ENCODE measurements around the gene ING5. TPM values are rescaled to one million over a fixed set of nuclear protein-coding genes. Genes with fewer than 3 reads are reported as not detected.
A peak's percentile ranks its signal among the peaks of the same experiment; 100 is the strongest.

ING5 gene
- 30.2 and 32.1 TPM in 2 replicates for total RNA-seq (2014; rRNA removed)
- Bru-seq, nascent RNA = percentile 68 among the genes with signal in this experiment
- percentile 87 among the genes with signal in this experiment for BruChase-seq, experiment 1, labeled RNA remaining after a 6-hour chase
- BruChase-seq, experiment 2, labeled RNA remaining after a 2-hour chase = percentile 84 among the genes with signal in this experiment
- long read RNA-seq, full-length matches to known transcripts = 8 of 55 reads
- long read RNA-seq, partial matches to known transcripts = 11 of 55 reads
- long read RNA-seq, other reads (novel, unspliced or antisense) = 36 of 55 reads

- intact Hi-C loops (cut with micrococcal nuclease) = loop anchor here (2.0 kb wide), 3 partner anchors 15 to 37 kb away; partner anchors contain the start of gene DTYMK
- BruUV-seq (replicated peaks) = no TSS peak
- no peaks in the 10 kb centered on the region for H3K9me2 ChIP-seq (replicated peaks; ENCODE audit: low read length)
- H3K27me3 ChIP-seq (ENCODE audit: low read length) = no peaks in the 10 kb centered on the region
- DNase-seq = peak; percentile 89
- no peaks in the 10 kb centered on the region for H3K9me3 ChIP-seq (ENCODE audit: low read length)
- peaks cover 5% of the 10 kb centered on the region; the same call in 1 of the 2 replicates for H3K4me1 ChIP-seq (ENCODE audit: insufficient read depth, low read length)
- H3K79me2 ChIP-seq (ENCODE audit: low read length) = peaks cover 20% of the 10 kb centered on the region
- ChIA-PET CTCF (no interaction called here), POLR2A (ENCODE audit: unreplicated experiment) (interaction anchor here (1.1 kb wide), 1 partner anchor 15 kb away, joined by 3 read pairs; the partner anchor contains the start of gene DTYMK)
- peaks cover 11% of the 10 kb centered on the region for H3K36me3 ChIP-seq (ENCODE audit: low read depth, low read length)
- H3K4me2 ChIP-seq (ENCODE audit: low read length) = peak within 1 kb of the TSS; percentile 92
- no peaks in the 10 kb centered on the region for H4K20me1 ChIP-seq (ENCODE audit: low read length)
- peak within 1 kb of the TSS; percentile 89 for H3K27ac ChIP-seq (ENCODE audit: low read length)
- no peaks in the 10 kb centered on the region for H3F3A ChIP-seq (ENCODE audit: low read length, unreplicated experiment)
- peak within 1 kb of the TSS; percentile 97 for H3K9ac ChIP-seq (ENCODE audit: low read length)
- peak; percentile 68 for ATAC-seq
- H2AFZ ChIP-seq (ENCODE audit: low read length) = peak within 1 kb of the TSS; percentile 57
- TF ChIP-seq CTCF (conservative IDR thresholded peaks at IDR 0.05; ENCODE audit: low read depth, low read length) (no peak), EZH2phosphoT487 (IDR thresholded peaks at IDR 0.05; ENCODE audit: borderline replicate concordance, low read length) (peak; percentile 66), EZH2 (IDR thresholded peaks at IDR 0.05; ENCODE audit: low read length, unreplicated experiment) (no peak)
- peak within 1 kb of the TSS; percentile 78 for H3K4me3 ChIP-seq (ENCODE audit: low read length)
Measured at GRCh38 chr2:241701399-241702154, at the start of gene ING5. Gene ING5 (plus strand): TSS chr2:241702039. CDS start chr2:241702066, 27 bp downstream.

- Histone ChIP-seq H3K79me2 (ENCODE audit: low read length) (peaks cover 35% of the 10 kb centered on the region), H3K4me2 (ENCODE audit: low read length) (no peak overlapping the region), H3K4me3 (ENCODE audit: low read length) (no peak overlapping the region), H3K4me1 (ENCODE audit: insufficient read depth, low read length) (no peaks in the 10 kb centered on the region), H3K9me3 (ENCODE audit: low read length) (no peaks in the 10 kb centered on the region), H2AFZ (ENCODE audit: low read length) (no peak overlapping the region), H3K27ac (ENCODE audit: low read length) (no peak overlapping the region), H3K27me3 (ENCODE audit: low read length) (no peaks in the 10 kb centered on the region), H3K36me3 (ENCODE audit: low read depth, low read length) (peaks cover 17% of the 10 kb centered on the region), H4K20me1 (ENCODE audit: low read length) (no peaks in the 10 kb centered on the region; the same call in 1 of the 2 replicates), H3F3A (ENCODE audit: low read length, unreplicated experiment) (no peaks in the 10 kb centered on the region), H3K9me2 (replicated peaks; ENCODE audit: low read length) (no peaks in the 10 kb centered on the region), H3K9ac (ENCODE audit: low read length) (no peak overlapping the region)
- CTCF ChIA-PET = no interaction called here
- ATAC-seq = no peak
- no peak for DNase-seq
- POLR2A ChIA-PET (ENCODE audit: unreplicated experiment) = no interaction called here
- intact Hi-C loops (cut with micrococcal nuclease) = no loop called here
- TF ChIP-seq CTCF (conservative IDR thresholded peaks at IDR 0.05; ENCODE audit: low read depth, low read length) = no peak
- TF ChIP-seq EZH2 (IDR thresholded peaks at IDR 0.05; ENCODE audit: low read length, unreplicated experiment) = no peak
- no peak for TF ChIP-seq EZH2phosphoT487 (IDR thresholded peaks at IDR 0.05; ENCODE audit: borderline replicate concordance, low read length)
- BruUV-seq (replicated peaks) = no TSS peak
Measured at GRCh38 chr2:241652142-241652541, 49.7 kb upstream of the ING5 start.

Data from PC-3 (cell line).